AG09309 (cell line): ENCODE data around the gene CACNA1E.
A peak's percentile ranks its signal among the peaks of the same experiment; 100 is the strongest.

Experiments
- DNase-seq: peaks from one replicate; pipeline ENCODE4 v3.0.0-alpha.2; 2010; ENCODE audit warnings: low read depth
- H3K4me3 ChIP-seq: 2 replicates; pipeline ENCODE4 v1.5.1; 2011; ENCODE audit warnings: mild to moderate bottlenecking, low read depth, low read length, moderate library complexity; ENCODE audit not compliant: control insufficient read depth
- CTCF ChIP-seq: IDR thresholded peaks from 2 replicates; pipeline ENCODE4 v1.5.1; 2011; ENCODE audit warnings: mild to moderate bottlenecking, low read depth, low read length, inconsistent platforms; ENCODE audit not compliant: insufficient read depth, control insufficient read depth; ENCODE audit errors: missing control alignments

The CACNA1E gene

GRCh38 chr1:181458419-181458818 is 24.9 kb upstream of the CACNA1E start:
- H3K4me3 ChIP-seq = no peak overlapping the region
- TF ChIP-seq CTCF = no peak
- DNase-seq = no peak

- H3K4me3 ChIP-seq = no peak overlapping the region
- no peak for DNase-seq
- no peak for TF ChIP-seq CTCF
These were observed 24.2 kb upstream of the CACNA1E start for GRCh38 chr1:181459067-181459466.

GRCh38 chr1:181469829-181470228 is 13.5 kb upstream of the CACNA1E start:
- no peak for TF ChIP-seq CTCF

GRCh38 chr1:181475580-181475979 is 7.7 kb upstream of the CACNA1E start:
- DNase-seq = no peak
- TF ChIP-seq CTCF = no peak
- no peak overlapping the region for H3K4me3 ChIP-seq

More at GRCh38 chr1:181469829-181470228, 13.5 kb upstream of the CACNA1E start:
- H3K4me3 ChIP-seq = no peak overlapping the region
- DNase-seq = peak; percentile 75

GRCh38 chr1:181476581-181476980 is 6.7 kb upstream of the CACNA1E start:
- no peak for DNase-seq
- TF ChIP-seq CTCF = no peak
- H3K4me3 ChIP-seq = no peak overlapping the region

- H3K4me3 ChIP-seq = no peak overlapping the region
- no peak for TF ChIP-seq CTCF
- no peak for DNase-seq
These were observed 5.0 kb upstream of the CACNA1E start for GRCh38 chr1:181478306-181478705.
